HUES6 (cell line): ENCODE results near the gene GABRB2.
"Not testable (repeated sequence)": the region's sequence is repeated elsewhere in the genome, so short reads cannot be mapped to it uniquely, and the experiment has no call there.

Experiments used
- H3K27ac ChIP-seq: 2 replicates; pipeline ENCODE4 v1.7.0; 2013; ENCODE audit warnings: low read depth, mild to moderate bottlenecking, low read length, inconsistent platforms
- H3K27me3 ChIP-seq: 2 replicates; pipeline ENCODE4 v1.6.1; 2013; ENCODE audit warnings: low read length; ENCODE audit not compliant: control insufficient read depth, insufficient read depth
- H3K36me3 ChIP-seq: 2 replicates; pipeline ENCODE4 v1.6.1; 2013; ENCODE audit warnings: low read length; ENCODE audit not compliant: control insufficient read depth, insufficient read depth
- H3K4me1 ChIP-seq: 2 replicates; pipeline ENCODE4 v1.6.1; 2013; ENCODE audit warnings: low read length; ENCODE audit not compliant: control insufficient read depth, insufficient read depth
- H3K4me3 ChIP-seq: 2 replicates; pipeline ENCODE4 v1.5.1; 2013; ENCODE audit warnings: low read depth, low read length
- H3K9ac ChIP-seq: one replicate; pipeline ENCODE4 v1.6.1; 2013; ENCODE audit warnings: mild to moderate bottlenecking, low read length
- H3K9me3 ChIP-seq: 2 replicates; pipeline ENCODE4 v1.6.1; 2013; ENCODE audit warnings: low read depth, low read length; ENCODE audit not compliant: control insufficient read depth, insufficient read depth

GABRB2 gene

GRCh38 chr5:161302559-161302958 is 244.0 kb downstream of the GABRB2 start:
- Histone ChIP-seq H3K4me3 (no peak overlapping the region), H3K27me3 (no peaks in the 10 kb centered on the region), H3K27ac (no peak overlapping the region), H3K36me3 (no peaks in the 10 kb centered on the region), H3K9ac (no peak overlapping the region), H3K4me1 (no peaks in the 10 kb centered on the region), H3K9me3 (no peaks in the 10 kb centered on the region)

GRCh38 chr5:161301586-161301985 is 244.9 kb downstream of the GABRB2 start:
- Histone ChIP-seq H3K36me3 (no peaks in the 10 kb centered on the region), H3K9ac (no peak overlapping the region), H3K9me3 (0 out of 2 replicates have a peak, but pooled peaks cover 2% of the 10 kb centered on the region), H3K27ac (no peak overlapping the region), H3K27me3 (no peaks in the 10 kb centered on the region), H3K4me3 (no peak overlapping the region), H3K4me1 (no peaks in the 10 kb centered on the region)

GRCh38 chr5:161299053-161299452 is 247.5 kb downstream of the GABRB2 start:
- no peak overlapping the region for H3K4me3 ChIP-seq
- H3K9ac ChIP-seq, result no peak overlapping the region
- no peaks in the 10 kb centered on the region for H3K27me3 ChIP-seq
- no peaks in the 10 kb centered on the region for H3K4me1 ChIP-seq
- H3K36me3 ChIP-seq, result no peaks in the 10 kb centered on the region
- 0 out of 2 replicates have a peak, but pooled peaks cover 2% of the 10 kb centered on the region for H3K9me3 ChIP-seq
- no peak overlapping the region for H3K27ac ChIP-seq

- not testable (repeated sequence) for H3K27me3 ChIP-seq, H3K4me3 ChIP-seq, H3K9me3 ChIP-seq, H3K4me1 ChIP-seq, H3K36me3 ChIP-seq, H3K27ac ChIP-seq, H3K9ac ChIP-seq
Measured at GRCh38 chr5:161297388-161297787, 249.1 kb downstream of the GABRB2 start.

GRCh38 chr5:161295721-161296250 is 250.7 kb downstream of the GABRB2 start:
- Histone ChIP-seq H3K4me1 (no peaks in the 10 kb centered on the region), H3K36me3 (no peaks in the 10 kb centered on the region; the same call in 1 of the 2 replicates), H3K27ac (no peak overlapping the region), H3K27me3 (no peaks in the 10 kb centered on the region), H3K4me3 (no peak overlapping the region), H3K9ac (no peak overlapping the region), H3K9me3 (0 out of 2 replicates have a peak, but pooled peaks cover 2% of the 10 kb centered on the region)

GRCh38 chr5:161288071-161288470 is 258.5 kb downstream of the GABRB2 start:
- no peak overlapping the region for H3K27ac ChIP-seq
- no peaks in the 10 kb centered on the region for H3K9me3 ChIP-seq
- no peak overlapping the region for H3K9ac ChIP-seq

GRCh38 chr5:161287436-161287835 is 259.1 kb downstream of the GABRB2 start:
- Histone ChIP-seq H3K4me3 (no peak overlapping the region), H3K9ac (no peak overlapping the region), H3K27ac (no peak overlapping the region), H3K4me1 (no peaks in the 10 kb centered on the region), H3K27me3 (no peaks in the 10 kb centered on the region), H3K36me3 (no peaks in the 10 kb centered on the region), H3K9me3 (no peaks in the 10 kb centered on the region)

More at GRCh38 chr5:161288071-161288470, 258.5 kb downstream of the GABRB2 start:
- no peaks in the 10 kb centered on the region for H3K36me3 ChIP-seq
- H3K4me1 ChIP-seq, result no peaks in the 10 kb centered on the region
- H3K4me3 ChIP-seq, result no peak overlapping the region
- no peaks in the 10 kb centered on the region for H3K27me3 ChIP-seq

GRCh38 chr5:161286066-161286655 is 260.4 kb downstream of the GABRB2 start:
- H3K36me3 ChIP-seq, result no peaks in the 10 kb centered on the region
- no peak overlapping the region for H3K4me3 ChIP-seq
- H3K27me3 ChIP-seq, result no peaks in the 10 kb centered on the region
- H3K9me3 ChIP-seq, result no peaks in the 10 kb centered on the region
- H3K9ac ChIP-seq, result no peak overlapping the region
- H3K4me1 ChIP-seq, result no peaks in the 10 kb centered on the region
- H3K27ac ChIP-seq, result no peak overlapping the region

- Histone ChIP-seq H3K27me3 (no peaks in the 10 kb centered on the region), H3K9me3 (no peaks in the 10 kb centered on the region), H3K9ac (no peak overlapping the region), H3K4me1 (no peaks in the 10 kb centered on the region), H3K4me3 (no peak overlapping the region), H3K36me3 (no peaks in the 10 kb centered on the region), H3K27ac (no peak overlapping the region)
Measured at GRCh38 chr5:161284445-161284844, 262.1 kb downstream of the GABRB2 start.

- H3K36me3 ChIP-seq, result no peaks in the 10 kb centered on the region
- no peak overlapping the region for H3K27ac ChIP-seq
- H3K27me3 ChIP-seq, result no peaks in the 10 kb centered on the region
- no peak overlapping the region for H3K4me3 ChIP-seq
- no peak overlapping the region for H3K9ac ChIP-seq
- no peaks in the 10 kb centered on the region for H3K9me3 ChIP-seq
- H3K4me1 ChIP-seq, result no peaks in the 10 kb centered on the region
Measured at GRCh38 chr5:161283296-161283695, 263.2 kb downstream of the GABRB2 start.

GRCh38 chr5:161278739-161279660 is 267.5 kb downstream of the GABRB2 start:
- Histone ChIP-seq H3K9me3 (no peaks in the 10 kb centered on the region), H3K9ac (no peak overlapping the region), H3K27me3 (no peaks in the 10 kb centered on the region), H3K27ac (no peak overlapping the region), H3K4me1 (no peaks in the 10 kb centered on the region), H3K4me3 (no peak overlapping the region), H3K36me3 (no peaks in the 10 kb centered on the region)
